ENCODE results near the gene USP10.

DNA sequence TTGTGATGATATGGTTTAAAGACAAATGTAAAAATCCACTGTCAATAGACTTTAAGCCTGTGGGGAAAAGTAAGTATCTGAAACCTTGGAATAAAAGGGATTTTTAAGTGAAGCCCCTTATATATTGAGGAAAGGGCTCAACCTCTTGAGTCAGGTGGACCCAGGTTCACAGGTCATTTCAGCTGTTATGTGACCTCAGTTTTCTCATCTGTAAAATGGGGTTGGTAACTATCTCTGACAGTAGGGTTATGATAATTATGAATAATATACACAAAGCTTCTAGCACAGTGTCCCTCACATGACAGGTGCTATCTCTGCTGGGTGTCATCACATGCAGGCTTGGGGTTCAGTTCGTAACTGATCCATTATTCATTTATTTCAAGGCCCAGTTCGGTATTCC lies 57.0 kb downstream of the USP10 start:
- TF ChIP-seq, protein P1, sequence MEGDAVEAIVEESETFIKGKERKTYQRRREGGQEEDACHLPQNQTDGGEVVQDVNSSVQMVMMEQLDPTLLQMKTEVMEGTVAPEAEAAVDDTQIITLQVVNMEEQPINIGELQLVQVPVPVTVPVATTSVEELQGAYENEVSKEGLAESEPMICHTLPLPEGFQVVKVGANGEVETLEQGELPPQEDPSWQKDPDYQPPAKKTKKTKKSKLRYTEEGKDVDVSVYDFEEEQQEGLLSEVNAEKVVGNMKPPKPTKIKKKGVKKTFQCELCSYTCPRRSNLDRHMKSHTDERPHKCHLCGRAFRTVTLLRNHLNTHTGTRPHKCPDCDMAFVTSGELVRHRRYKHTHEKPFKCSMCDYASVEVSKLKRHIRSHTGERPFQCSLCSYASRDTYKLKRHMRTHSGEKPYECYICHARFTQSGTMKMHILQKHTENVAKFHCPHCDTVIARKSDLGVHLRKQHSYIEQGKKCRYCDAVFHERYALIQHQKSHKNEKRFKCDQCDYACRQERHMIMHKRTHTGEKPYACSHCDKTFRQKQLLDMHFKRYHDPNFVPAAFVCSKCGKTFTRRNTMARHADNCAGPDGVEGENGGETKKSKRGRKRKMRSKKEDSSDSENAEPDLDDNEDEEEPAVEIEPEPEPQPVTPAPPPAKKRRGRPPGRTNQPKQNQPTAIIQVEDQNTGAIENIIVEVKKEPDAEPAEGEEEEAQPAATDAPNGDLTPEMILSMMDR (IDR thresholded peaks at IDR 0.05) = no peak
- TF ChIP-seq POLR2A (IDR thresholded peaks at IDR 0.05) = no peak

Data from sigmoid colon (tissue), 3 donors.